IMR-90 (cell line): ENCODE data around the gene LUC7L2. TPM values are rescaled to one million over a fixed set of nuclear protein-coding genes. Genes with fewer than 3 reads are reported as not detected.

Source experiments
- ATAC-seq: fragments of 200-7000 bp; cut with Tn5 transposase; 2 replicates; pipeline ENCODE4 v1.9.1; 2020; ENCODE audit warnings: low read depth, mild to moderate bottlenecking, moderate library complexity
- BruUV-seq: library from RNA; stranded (reverse); fragments of 400-500 nt; replicated peaks from 2 replicates; lab custom pipeline; 2021; lab: Mats Ljungman, UMichigan
- CTCF ChIA-PET: fragments of 300-600 bp; formaldehyde crosslinking; extraction: SDS; loops from one replicate; lab custom pipeline; 2021; ENCODE audit warnings: antibody characterized with exemption; lab: Yijun Ruan, JAX
- POLR2A ChIA-PET: fragments of 300-600 bp; sonication (Branson Sonifier 250); formaldehyde crosslinking; loops from one replicate; lab custom pipeline; 2022; ENCODE audit warnings: antibody characterized with exemption; ENCODE audit not compliant: unreplicated experiment; lab: Charles Lee
- DNase-seq: peaks from one replicate; pipeline ENCODE4 v3.0.0; 2013
- H2AFZ ChIP-seq: replicated peaks from 2 replicates; pipeline ENCODE3; 2013; ENCODE audit warnings: low read length, mild to moderate bottlenecking; ENCODE audit not compliant: poor library complexity
- H2AK5ac ChIP-seq: 2 replicates; pipeline ENCODE4 v1.6.1; 2013; ENCODE audit warnings: low read depth, low read length, inconsistent platforms
- H2AK9ac ChIP-seq: replicated peaks from 2 replicates; pipeline ENCODE3; 2013; ENCODE audit warnings: mild to moderate bottlenecking, low read depth, low read length, moderate library complexity; ENCODE audit not compliant: poor library complexity
- H2BK120ac ChIP-seq: 2 replicates; pipeline ENCODE4 v1.6.1; 2013; ENCODE audit warnings: low read depth, low read length, inconsistent platforms
- H2BK15ac ChIP-seq: 3 replicates; pipeline ENCODE4 v1.6.1; 2013; ENCODE audit warnings: low read depth, low read length, inconsistent platforms
- H2BK20ac ChIP-seq: 2 replicates; pipeline ENCODE4 v1.6.1; 2013; ENCODE audit warnings: low read depth, mild to moderate bottlenecking, inconsistent platforms, low read length, moderate library complexity
- H2BK5ac ChIP-seq: 2 replicates; pipeline ENCODE4 v1.6.1; 2013; ENCODE audit warnings: mild to moderate bottlenecking, low read depth, low read length, inconsistent platforms; ENCODE audit not compliant: poor library complexity, severe bottlenecking
- H3K14ac ChIP-seq: replicated peaks from 2 replicates; pipeline ENCODE4 v1.6.1; 2013; ENCODE audit warnings: low read depth, low read length, inconsistent platforms
- H3K18ac ChIP-seq: 2 replicates; pipeline ENCODE4 v1.6.1; 2013; ENCODE audit warnings: low read depth, low read length, control low read depth
- H3K23ac ChIP-seq: 2 replicates; pipeline ENCODE4 v1.6.1; 2013; ENCODE audit warnings: low read depth, low read length, inconsistent platforms
- H3K27ac ChIP-seq: 2 replicates; pipeline ENCODE4 v1.5.1; 2013; ENCODE audit warnings: mild to moderate bottlenecking, control low read depth, low read length; ENCODE audit not compliant: insufficient read depth
- H3K27me3 ChIP-seq: 2 replicates; pipeline ENCODE4 v1.6.1; 2013; ENCODE audit warnings: low read length; ENCODE audit not compliant: control insufficient read depth, insufficient read depth
- H3K36me3 ChIP-seq: 2 replicates; pipeline ENCODE4 v1.6.1; 2013; ENCODE audit warnings: low read length, mixed read lengths; ENCODE audit not compliant: control insufficient read depth, insufficient read depth
- H3K4ac ChIP-seq: 2 replicates; pipeline ENCODE4 v1.6.1; 2013; ENCODE audit warnings: low read depth, low read length, inconsistent platforms
- H3K4me1 ChIP-seq: 2 replicates; pipeline ENCODE4 v1.6.1; 2013; ENCODE audit warnings: low read length, mixed read lengths; ENCODE audit not compliant: control insufficient read depth, insufficient read depth
- H3K4me2 ChIP-seq: 2 replicates; pipeline ENCODE4 v1.6.1; 2013; ENCODE audit warnings: low read depth, mild to moderate bottlenecking, control low read depth, low read length, moderate library complexity
- H3K4me3 ChIP-seq: 2 replicates; pipeline ENCODE4 v1.5.1; 2013; ENCODE audit warnings: low read depth, mild to moderate bottlenecking, control low read depth, low read length, moderate library complexity; ENCODE audit not compliant: insufficient read depth
- H3K56ac ChIP-seq: 2 replicates; pipeline ENCODE4 v1.6.1; 2013; ENCODE audit warnings: low read length, inconsistent platforms; ENCODE audit not compliant: insufficient read depth; ENCODE audit errors: extremely low read depth
- H3K79me1 ChIP-seq, 2 experiments: 2 replicates each; pipeline ENCODE4 v1.6.1; 2013; ENCODE audit warnings: low read length in 2 of 2, inconsistent platforms in 1 of 2, low read depth in 1 of 2
- H3K9ac ChIP-seq: 2 replicates; pipeline ENCODE4 v1.6.1; 2013; ENCODE audit warnings: low read depth, low read length, control low read depth
- H3K9me1 ChIP-seq: 2 replicates; pipeline ENCODE4 v1.6.1; 2013; ENCODE audit warnings: low read length, inconsistent platforms; ENCODE audit not compliant: insufficient read depth
- H3K9me3 ChIP-seq: 2 replicates; pipeline ENCODE4 v1.6.1; 2013; ENCODE audit warnings: low read length; ENCODE audit not compliant: control insufficient read depth, insufficient read depth
- H4K20me1 ChIP-seq: 2 replicates; pipeline ENCODE4 v1.6.1; 2013; ENCODE audit warnings: low read length, inconsistent platforms; ENCODE audit not compliant: insufficient read depth
- H4K5ac ChIP-seq: 2 replicates; pipeline ENCODE4 v1.6.1; 2013; ENCODE audit warnings: mild to moderate bottlenecking, low read depth, low read length, control low read depth
- H4K8ac ChIP-seq, 2 experiments: 2 replicates each; pipeline ENCODE4 v1.6.1; 2013; ENCODE audit warnings: low read depth in 2 of 2, low read length in 2 of 2, control low read depth in 1 of 2, inconsistent platforms in 1 of 2
- H4K91ac ChIP-seq: 2 replicates; pipeline ENCODE4 v1.6.1; 2013; ENCODE audit warnings: low read depth, low read length, inconsistent platforms; ENCODE audit not compliant: insufficient read depth
- BHLHE40 ChIP-seq: fragments of 150-350 bp; IDR thresholded peaks from 2 replicates; pipeline ENCODE4 v1.6.1; 2016; ENCODE audit warnings: mild to moderate bottlenecking, low read depth, low read length
- CEBPB ChIP-seq: IDR thresholded peaks from 2 replicates; pipeline ENCODE4 v1.6.1; 2012; ENCODE audit warnings: low read depth, low read length, improper control_type of control experiment
- CHD1 ChIP-seq: IDR thresholded peaks from 2 replicates; pipeline ENCODE4 v1.6.1; 2012; ENCODE audit warnings: low read depth, low read length, improper control_type of control experiment
- FOS ChIP-seq: fragments of 150-350 bp; IDR thresholded peaks from 2 replicates; pipeline ENCODE4 v1.6.1; 2016; ENCODE audit warnings: low read depth, low read length
- MAFK ChIP-seq: IDR thresholded peaks from 2 replicates; pipeline ENCODE4 v1.6.1; 2012; ENCODE audit warnings: low read depth, low read length, improper control_type of control experiment
- MAZ ChIP-seq: IDR thresholded peaks from 2 replicates; pipeline ENCODE4 v1.6.1; 2012; ENCODE audit warnings: low read depth, mild to moderate bottlenecking, low read length, improper control_type of control experiment, moderate library complexity, borderline replicate concordance
- MXI1 ChIP-seq: IDR thresholded peaks from 2 replicates; pipeline ENCODE4 v1.6.1; 2012; ENCODE audit warnings: low read depth, mild to moderate bottlenecking, low read length, moderate library complexity, borderline replicate concordance
- NFE2L2 ChIP-seq: fragments of 150-350 bp; IDR thresholded peaks from 2 replicates; pipeline ENCODE4 v1.6.1; 2016; ENCODE audit warnings: low read depth, mild to moderate bottlenecking, low read length
- POLR2A ChIP-seq: IDR thresholded peaks from 2 replicates; pipeline ENCODE4 v1.6.1; 2012; ENCODE audit warnings: mild to moderate bottlenecking, low read depth, low read length
- RAD21 ChIP-seq: IDR thresholded peaks from 2 replicates; pipeline ENCODE4 v1.6.1; 2012; ENCODE audit warnings: low read length, improper control_type of control experiment
- RCOR1 ChIP-seq: IDR thresholded peaks from 2 replicates; pipeline ENCODE4 v1.6.1; 2012; ENCODE audit warnings: mild to moderate bottlenecking, low read length, improper control_type of control experiment; ENCODE audit not compliant: insufficient replicate concordance
- RFX5 ChIP-seq: IDR thresholded peaks from 2 replicates; pipeline ENCODE4 v1.8.0; 2012; ENCODE audit warnings: low read depth, mild to moderate bottlenecking, low read length, moderate library complexity
- SMC3 ChIP-seq: fragments of 150-350 bp; IDR thresholded peaks from 2 replicates; pipeline ENCODE4 v1.6.1; 2016; ENCODE audit warnings: low read depth, mild to moderate bottlenecking, antibody characterized with exemption, low read length, moderate library complexity
- WGBS, 2 experiments: methylation state at CpG; one replicate each; pipeline versions ENCODE4 v1.1.5 to v1.1.7; 2013; ENCODE audit warnings: missing lambda C conversion rate in 2 of 2; ENCODE audit not compliant: insufficient read length in 1 of 2; ENCODE audit errors: extremely low coverage in 2 of 2; 5-methylcytosine and 5-hydroxymethylcytosine counted together
- dilution Hi-C: fragments of 300-500 bp; cut with HindIII; formaldehyde crosslinking; loops from one replicate; pipeline ENCODE4 v1.14.3; 2018; ENCODE audit warnings: low sequenced_read_pairs; ENCODE audit not compliant: unreplicated experiment
- in situ Hi-C: fragments of 300-500 bp; cut with MboI; formaldehyde crosslinking; loops from 3 replicates; pipeline ENCODE4 v1.14.3; 2019; ENCODE audit warnings: low sequenced_read_pairs, inconsistent platforms, mixed read lengths
- intact Hi-C: fragments of 100-400 bp; cut with micrococcal nuclease; formaldehyde crosslinking; loops from 2 replicates; pipeline ENCODE4 v1.10.0; 2022
- polyA plus RNA-seq, 3 experiments: library from polyadenylated mRNA; depleted of rRNA; stranded (reverse); fragments of >200 nt; gene quantifications; 2 replicates each; pipeline ENCODE4 v1.2.3, GENCODE V29; 2012; ENCODE audit warnings: low replicate concordance in 1 of 3
- total RNA-seq: library from RNA; depleted of rRNA; stranded (reverse); fragments of >200 nt; gene quantifications from 2 replicates; pipeline ENCODE4 v1.2.3, GENCODE V29; 2012
- TF ChIP-seq, protein P1 (sequence below): conservative IDR thresholded peaks from 2 replicates; pipeline ENCODE4 v1.5.1; 2012; ENCODE audit warnings: mild to moderate bottlenecking, low read depth, low read length, improper control_type of control experiment
- TF ChIP-seq, protein P2 (sequence below): fragments of 150-350 bp; IDR thresholded peaks from 2 replicates; pipeline ENCODE4 v1.6.1; 2017; ENCODE audit warnings: mild to moderate bottlenecking, antibody characterized with exemption, low read length, low read depth
- TF ChIP-seq, protein P3 (sequence below): fragments of 150-350 bp; IDR thresholded peaks from 2 replicates; pipeline ENCODE4 v1.6.1; 2016; ENCODE audit warnings: low read depth, mild to moderate bottlenecking, low read length, moderate library complexity, borderline replicate concordance

LUC7L2 gene
- total and polyA plus RNA-seq, 2 of the 4 experiments (the other 2 are of a cell fraction): 14.9 to 31.8 TPM

DNA sequence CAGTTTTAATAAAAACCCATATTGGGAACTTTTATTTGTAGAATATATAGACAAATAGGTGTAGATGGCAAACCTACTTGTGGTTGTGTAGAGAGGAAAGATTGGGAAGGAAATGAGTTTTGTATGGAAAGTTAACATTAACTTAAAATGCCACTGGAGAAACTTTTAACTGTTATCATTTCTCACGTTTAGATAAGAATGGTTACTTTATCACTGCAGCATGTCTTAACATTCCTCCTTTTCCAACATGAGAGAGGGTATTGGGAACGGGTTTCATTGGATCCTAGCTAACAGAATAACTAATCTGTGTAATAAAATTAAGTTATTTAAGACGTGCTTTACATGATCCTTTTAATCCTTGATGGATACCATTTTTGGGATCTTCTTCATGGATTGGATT lies 1.8 kb downstream of the LUC7L2 start:
- dilution Hi-C loops (no loop called here), in situ Hi-C loops (no loop called here), intact Hi-C loops (loop anchor here (5.0 kb wide), 2 partner anchors 36 to 51 kb away; no protein-coding TSS in a partner anchor)
- Histone ChIP-seq H2BK120ac (no peak overlapping the region), H3K27me3 (no peaks in the 10 kb centered on the region), H2AFZ (no peak overlapping the region), H2AK5ac (no peak overlapping the region), H2AK9ac (no peak overlapping the region), H3K79me1 (peaks cover 0 to 28% of the 10 kb centered on the region in 2 experiments; a peak in 3 of 4 replicates), H3K14ac (no peak overlapping the region), H4K5ac (no peak overlapping the region), H2BK5ac (no peak overlapping the region), H3K36me3 (peaks cover 2% of the 10 kb centered on the region), H3K27ac (no peak overlapping the region), H3K9ac (peak overlapping the region; percentile 33; the same call in 1 of the 2 replicates), H3K9me3 (no peaks in the 10 kb centered on the region), H4K20me1 (peaks cover 57% of the 10 kb centered on the region), H3K4ac (no peak overlapping the region), H3K4me1 (no peaks in the 10 kb centered on the region; the same call in 1 of the 2 replicates), H2BK20ac (no peak overlapping the region), H4K91ac (no peak overlapping the region), H3K9me1 (peaks cover 5% of the 10 kb centered on the region; the same call in 1 of the 2 replicates), H3K23ac (peak overlapping the region; percentile 75; the same call in 1 of the 2 replicates), H3K4me3 (peak overlapping the region; percentile 17; the same call in 1 of the 2 replicates), H3K18ac (no peak overlapping the region), H3K4me2 (peak overlapping the region; percentile 84), H4K8ac (no peak overlapping the region), H2BK15ac (no peak overlapping the region), H3K56ac (no peak overlapping the region)
- DNase-seq (no peak), ATAC-seq (no peak)
- ChIA-PET CTCF (no interaction called here), POLR2A (interaction anchor here (0.6 kb wide), 1 partner anchor 25 kb away, joined by 4 read pairs; no protein-coding TSS in a partner anchor)
- WGBS, 2 experiments: no CpG with 5 or more reads among the region's 3 CpGs
- no peak for TF ChIP-seq BHLHE40
- no peak for TF ChIP-seq MXI1
- no peak for TF ChIP-seq MAZ
- TF ChIP-seq CEBPB: no peak
- no peak for TF ChIP-seq POLR2A
- TF ChIP-seq FOS: no peak
- no peak for TF ChIP-seq SMC3
- TF ChIP-seq, protein P1, sequence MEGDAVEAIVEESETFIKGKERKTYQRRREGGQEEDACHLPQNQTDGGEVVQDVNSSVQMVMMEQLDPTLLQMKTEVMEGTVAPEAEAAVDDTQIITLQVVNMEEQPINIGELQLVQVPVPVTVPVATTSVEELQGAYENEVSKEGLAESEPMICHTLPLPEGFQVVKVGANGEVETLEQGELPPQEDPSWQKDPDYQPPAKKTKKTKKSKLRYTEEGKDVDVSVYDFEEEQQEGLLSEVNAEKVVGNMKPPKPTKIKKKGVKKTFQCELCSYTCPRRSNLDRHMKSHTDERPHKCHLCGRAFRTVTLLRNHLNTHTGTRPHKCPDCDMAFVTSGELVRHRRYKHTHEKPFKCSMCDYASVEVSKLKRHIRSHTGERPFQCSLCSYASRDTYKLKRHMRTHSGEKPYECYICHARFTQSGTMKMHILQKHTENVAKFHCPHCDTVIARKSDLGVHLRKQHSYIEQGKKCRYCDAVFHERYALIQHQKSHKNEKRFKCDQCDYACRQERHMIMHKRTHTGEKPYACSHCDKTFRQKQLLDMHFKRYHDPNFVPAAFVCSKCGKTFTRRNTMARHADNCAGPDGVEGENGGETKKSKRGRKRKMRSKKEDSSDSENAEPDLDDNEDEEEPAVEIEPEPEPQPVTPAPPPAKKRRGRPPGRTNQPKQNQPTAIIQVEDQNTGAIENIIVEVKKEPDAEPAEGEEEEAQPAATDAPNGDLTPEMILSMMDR: no peak
- TF ChIP-seq, protein P2, sequence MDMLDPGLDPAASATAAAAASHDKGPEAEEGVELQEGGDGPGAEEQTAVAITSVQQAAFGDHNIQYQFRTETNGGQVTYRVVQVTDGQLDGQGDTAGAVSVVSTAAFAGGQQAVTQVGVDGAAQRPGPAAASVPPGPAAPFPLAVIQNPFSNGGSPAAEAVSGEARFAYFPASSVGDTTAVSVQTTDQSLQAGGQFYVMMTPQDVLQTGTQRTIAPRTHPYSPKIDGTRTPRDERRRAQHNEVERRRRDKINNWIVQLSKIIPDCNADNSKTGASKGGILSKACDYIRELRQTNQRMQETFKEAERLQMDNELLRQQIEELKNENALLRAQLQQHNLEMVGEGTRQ: no peak
- no peak for TF ChIP-seq NFE2L2
- TF ChIP-seq CHD1: no peak
- TF ChIP-seq RAD21: no peak
- no peak for TF ChIP-seq MAFK
- TF ChIP-seq, protein P3, sequence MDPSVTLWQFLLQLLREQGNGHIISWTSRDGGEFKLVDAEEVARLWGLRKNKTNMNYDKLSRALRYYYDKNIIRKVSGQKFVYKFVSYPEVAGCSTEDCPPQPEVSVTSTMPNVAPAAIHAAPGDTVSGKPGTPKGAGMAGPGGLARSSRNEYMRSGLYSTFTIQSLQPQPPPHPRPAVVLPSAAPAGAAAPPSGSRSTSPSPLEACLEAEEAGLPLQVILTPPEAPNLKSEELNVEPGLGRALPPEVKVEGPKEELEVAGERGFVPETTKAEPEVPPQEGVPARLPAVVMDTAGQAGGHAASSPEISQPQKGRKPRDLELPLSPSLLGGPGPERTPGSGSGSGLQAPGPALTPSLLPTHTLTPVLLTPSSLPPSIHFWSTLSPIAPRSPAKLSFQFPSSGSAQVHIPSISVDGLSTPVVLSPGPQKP: no peak
- no peak for TF ChIP-seq RCOR1
- TF ChIP-seq RFX5: no peak
- BruUV-seq: no TSS peak
